Chondrocyte (in vitro differentiated cells): ENCODE results near the gene ALK. TPM values are rescaled to one million over a fixed set of nuclear protein-coding genes. Genes with fewer than 3 reads are reported as not detected.

ENCODE experiments used
- DNase-seq: peaks from one replicate; pipeline ENCODE4 v3.0.0; 2021; ENCODE audit warnings: mixed read lengths, low spot score
- H3K27ac Mint-ChIP-seq: one replicate; pipeline ENCODE4 v1.8.0; 2021; ENCODE audit warnings: mild to moderate bottlenecking, moderate library complexity, mixed read lengths; ENCODE audit not compliant: unreplicated experiment
- H3K27me3 Mint-ChIP-seq: 2 replicates; pipeline ENCODE4 v1.8.0; 2021; ENCODE audit warnings: low read depth, mixed read lengths
- H3K36me3 Mint-ChIP-seq: 2 replicates; pipeline ENCODE4 v1.8.0; 2021; ENCODE audit warnings: low read depth, mixed read lengths
- H3K4me1 Mint-ChIP-seq: 2 replicates; pipeline ENCODE4 v1.8.0; 2021; ENCODE audit warnings: low read depth, mild to moderate bottlenecking, mixed read lengths
- H3K4me3 Mint-ChIP-seq: one replicate; pipeline ENCODE4 v1.8.0; 2021; ENCODE audit warnings: mild to moderate bottlenecking, moderate library complexity, mixed read lengths; ENCODE audit not compliant: unreplicated experiment
- H3K9me3 Mint-ChIP-seq: 2 replicates; pipeline ENCODE4 v1.8.0; 2021; ENCODE audit warnings: low read depth, mixed read lengths
- CTCF ChIP-seq: fragments of 200-600 bp; sonication (generic); IDR thresholded peaks from 2 replicates; pipeline ENCODE4 v1.5.0; 2021; ENCODE audit warnings: antibody characterized with exemption, mild to moderate bottlenecking, moderate library complexity
- total RNA-seq: library from RNA; stranded (reverse); gene quantifications from 3 replicates; pipeline ENCODE4 v1.2.1, GENCODE V29; 2021

Gene ALK
- total RNA-seq, 1 donor from 2014 or later: 0.07 TPM

- peaks cover 18% of the 10 kb centered on the region for H3K9me3 Mint-ChIP-seq
- no peak overlapping the region for H3K27ac Mint-ChIP-seq
- peaks cover 6% of the 10 kb centered on the region for H3K4me1 Mint-ChIP-seq
- TF ChIP-seq CTCF: no peak
- peaks cover 2% of the 10 kb centered on the region for H3K27me3 Mint-ChIP-seq
- no peak for DNase-seq
- H3K36me3 Mint-ChIP-seq: peaks cover 8% of the 10 kb centered on the region
- no peak overlapping the region for H3K4me3 Mint-ChIP-seq
Measured at GRCh38 chr2:29482867-29483266, 438.5 kb downstream of the ALK start.

GRCh38 chr2:29482348-29482747 lies 439.0 kb downstream of the ALK start:
- Mint-ChIP-seq H3K4me1 (peaks cover 6% of the 10 kb centered on the region), H3K36me3 (peaks cover 8% of the 10 kb centered on the region), H3K27ac (no peak overlapping the region), H3K9me3 (peaks cover 18% of the 10 kb centered on the region), H3K27me3 (peaks cover 2% of the 10 kb centered on the region), H3K4me3 (no peak overlapping the region)
- TF ChIP-seq CTCF: no peak
- no peak for DNase-seq

- H3K27me3 Mint-ChIP-seq: peaks cover 7% of the 10 kb centered on the region
- H3K27ac Mint-ChIP-seq: no peak overlapping the region
- TF ChIP-seq CTCF: no peak
- peaks cover 6% of the 10 kb centered on the region for H3K4me1 Mint-ChIP-seq
- no peak overlapping the region for H3K4me3 Mint-ChIP-seq
- peaks cover 8% of the 10 kb centered on the region for H3K36me3 Mint-ChIP-seq
- H3K9me3 Mint-ChIP-seq: peaks cover 18% of the 10 kb centered on the region
- no peak for DNase-seq
Measured at GRCh38 chr2:29481313-29481712, 440.1 kb downstream of the ALK start.

- peaks cover 12% of the 10 kb centered on the region for H3K9me3 Mint-ChIP-seq
- H3K36me3 Mint-ChIP-seq: peaks cover 3% of the 10 kb centered on the region
- no peak overlapping the region for H3K27ac Mint-ChIP-seq
- DNase-seq: no peak
- peaks cover 6% of the 10 kb centered on the region for H3K4me1 Mint-ChIP-seq
- H3K4me3 Mint-ChIP-seq: no peak overlapping the region
- peaks cover 9% of the 10 kb centered on the region for H3K27me3 Mint-ChIP-seq
- no peak for TF ChIP-seq CTCF
Measured at GRCh38 chr2:29480426-29480825, 441.0 kb downstream of the ALK start.

GRCh38 chr2:29479401-29479800 lies 442.0 kb downstream of the ALK start:
- peaks cover 6% of the 10 kb centered on the region for H3K4me1 Mint-ChIP-seq
- H3K4me3 Mint-ChIP-seq: no peak overlapping the region
- peaks cover 11% of the 10 kb centered on the region for H3K27me3 Mint-ChIP-seq
- peaks cover 4% of the 10 kb centered on the region for H3K9me3 Mint-ChIP-seq
- H3K27ac Mint-ChIP-seq: no peak overlapping the region
- no peaks in the 10 kb centered on the region for H3K36me3 Mint-ChIP-seq
- TF ChIP-seq CTCF: no peak
- no peak for DNase-seq
